GM12891 (cell line): Measurements from ENCODE around the gene DAB2IP.

Experiments used
- PAX5 ChIP-seq: IDR thresholded peaks from 2 replicates; pipeline ENCODE4 v1.6.1; 2011; ENCODE audit warnings: low read length, moderate library complexity, mild to moderate bottlenecking; ENCODE audit not compliant: insufficient read depth, severe bottlenecking
- POLR2A ChIP-seq: IDR thresholded peaks from 2 replicates; pipeline ENCODE4 v1.6.1; 2011; ENCODE audit warnings: low read depth, low read length, control low read depth
- POLR2AphosphoS5 ChIP-seq: IDR thresholded peaks from 2 replicates; pipeline ENCODE4 v1.6.1; 2011; ENCODE audit warnings: low read depth, low read length, control low read depth
- POU2F2 ChIP-seq: IDR thresholded peaks from 2 replicates; pipeline ENCODE4 v1.6.1; 2011; ENCODE audit warnings: low read depth, mild to moderate bottlenecking, control low read depth, low read length, moderate library complexity
- SPI1 ChIP-seq: IDR thresholded peaks from 2 replicates; pipeline ENCODE4 v1.6.1; 2011; ENCODE audit warnings: low read depth, low read length, control low read depth
- TAF1 ChIP-seq: IDR thresholded peaks from 2 replicates; pipeline ENCODE4 v1.6.1; 2011; ENCODE audit warnings: low read depth, low read length, control low read depth

GRCh38 chr9:121607434-121608167, 43.8 kb upstream of the DAB2IP start:
- no peak for TF ChIP-seq POLR2A
- TF ChIP-seq TAF1 = no peak
- TF ChIP-seq POLR2AphosphoS5 = no peak
- TF ChIP-seq SPI1 = no peak
- TF ChIP-seq POU2F2 = no peak
- TF ChIP-seq PAX5 = no peak
